ACC112 (cell line): ENCODE measurements around the gene NECTIN3.

ENCODE experiments used
- H2AFZ ChIP-seq: fragments of 200-600 bp; sonication (generic); one replicate; pipeline ENCODE4 v1.6.0; 2017; ENCODE audit warnings: antibody characterized with exemption, low read length; ENCODE audit not compliant: unreplicated experiment
- H3K27ac ChIP-seq: fragments of 200-600 bp; sonication (generic); 2 replicates; pipeline ENCODE4 v1.5.1; 2014; ENCODE audit warnings: low read depth, mild to moderate bottlenecking, antibody characterized with exemption, low read length, moderate library complexity
- H3K27me3 ChIP-seq: fragments of 200-600 bp; sonication (generic); 2 replicates; pipeline ENCODE4 v1.6.1; 2014; ENCODE audit warnings: mild to moderate bottlenecking, antibody characterized with exemption, low read length, moderate library complexity, mixed read lengths; ENCODE audit not compliant: insufficient read depth
- H3K36me3 ChIP-seq: fragments of 200-600 bp; sonication (generic); 2 replicates; pipeline ENCODE4 v1.6.1; 2016; ENCODE audit warnings: mild to moderate bottlenecking, antibody characterized with exemption, low read length, moderate library complexity, mixed read lengths; ENCODE audit not compliant: insufficient read depth
- H3K4me1 ChIP-seq: fragments of 200-600 bp; sonication (generic); one replicate; pipeline ENCODE4 v1.6.1; 2016; ENCODE audit warnings: low read length, mixed read lengths; ENCODE audit not compliant: insufficient read depth, unreplicated experiment, control insufficient read depth
- H3K4me3 ChIP-seq: fragments of 200-600 bp; sonication (generic); 2 replicates; pipeline ENCODE4 v1.5.1; 2014; ENCODE audit warnings: mild to moderate bottlenecking, low read depth, low read length
- H3K79me2 ChIP-seq: fragments of 200-600 bp; sonication (generic); one replicate; pipeline ENCODE4 v1.6.0; 2016; ENCODE audit warnings: low read length; ENCODE audit not compliant: control insufficient read depth, unreplicated experiment, insufficient read depth

NECTIN3 gene

GRCh38 chr3:111152496-111152895 is 80.9 kb downstream of the NECTIN3 start:
- Histone ChIP-seq H3K27me3 (no peaks in the 10 kb centered on the region), H3K27ac (0 out of 2 replicates have a peak overlapping the region, but pooled peaks have one; percentile 5), H3K79me2 (no peaks in the 10 kb centered on the region), H2AFZ (no peak overlapping the region), H3K36me3 (peaks cover 11% of the 10 kb centered on the region; the same call in 1 of the 2 replicates), H3K4me1 (peaks cover 18% of the 10 kb centered on the region), H3K4me3 (no peak overlapping the region)

DNA sequence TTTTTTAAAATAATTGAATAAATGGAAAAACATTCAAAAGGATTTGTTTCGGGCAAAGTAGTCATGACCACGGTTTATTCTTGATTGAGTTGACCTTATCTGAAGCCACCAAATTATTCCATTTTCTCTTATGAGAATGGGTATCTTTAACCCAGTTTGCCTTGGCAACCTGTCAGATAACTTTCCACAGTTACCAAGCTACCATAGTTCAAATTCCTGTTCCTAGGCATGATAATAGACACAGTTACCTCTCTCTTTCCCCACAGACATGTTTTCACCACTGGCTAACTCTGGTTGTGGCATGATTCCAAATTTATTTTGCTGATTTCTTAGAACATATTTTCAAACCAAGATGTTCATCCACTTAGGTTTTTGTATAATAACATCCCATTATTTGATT is 84.9 kb downstream of the NECTIN3 start:
- Histone ChIP-seq H3K27me3 (no peaks in the 10 kb centered on the region), H3K27ac (no peak overlapping the region), H3K79me2 (no peaks in the 10 kb centered on the region), H3K4me3 (no peak overlapping the region), H3K36me3 (peaks cover 30% of the 10 kb centered on the region), H2AFZ (no peak overlapping the region), H3K4me1 (peaks cover 14% of the 10 kb centered on the region)

GRCh38 chr3:111159391-111159790 is 87.8 kb downstream of the NECTIN3 start:
- no peak overlapping the region for H2AFZ ChIP-seq
- no peaks in the 10 kb centered on the region for H3K27me3 ChIP-seq
- no peak overlapping the region for H3K4me3 ChIP-seq
- H3K27ac ChIP-seq = no peak overlapping the region
- no peaks in the 10 kb centered on the region for H3K4me1 ChIP-seq
- H3K79me2 ChIP-seq = no peaks in the 10 kb centered on the region
- peaks cover 28% of the 10 kb centered on the region for H3K36me3 ChIP-seq

GRCh38 chr3:111164621-111165020 is 93.0 kb downstream of the NECTIN3 start:
- Histone ChIP-seq H3K4me1 (no peaks in the 10 kb centered on the region), H3K4me3 (no peak overlapping the region), H3K27me3 (no peaks in the 10 kb centered on the region), H3K36me3 (peaks cover 23% of the 10 kb centered on the region), H3K27ac (no peak overlapping the region), H3K79me2 (no peaks in the 10 kb centered on the region), H2AFZ (no peak overlapping the region)

DNA sequence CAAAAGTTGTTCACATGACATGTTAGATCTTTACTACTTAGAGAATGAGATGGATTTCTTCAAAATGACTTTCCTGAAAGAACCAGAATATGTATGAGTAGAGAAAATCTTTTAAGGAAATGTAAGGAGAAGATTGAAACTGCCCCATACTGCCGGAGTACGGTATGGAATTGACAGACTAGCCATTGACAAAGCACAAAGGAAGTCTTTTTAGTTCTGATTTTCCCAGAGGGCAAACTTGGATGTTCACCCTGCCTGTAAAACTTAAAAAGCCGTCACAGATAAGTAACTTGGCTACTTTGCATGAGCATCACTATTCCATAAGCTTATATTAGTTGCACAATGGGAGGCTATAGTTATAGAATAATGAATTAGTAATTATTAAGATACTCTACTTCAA is 93.8 kb downstream of the NECTIN3 start:
- H3K27ac ChIP-seq = no peak overlapping the region
- no peaks in the 10 kb centered on the region for H3K27me3 ChIP-seq
- no peak overlapping the region for H2AFZ ChIP-seq
- peaks cover 17% of the 10 kb centered on the region for H3K36me3 ChIP-seq
- H3K79me2 ChIP-seq = no peaks in the 10 kb centered on the region
- no peak overlapping the region for H3K4me3 ChIP-seq
- no peaks in the 10 kb centered on the region for H3K4me1 ChIP-seq

- Histone ChIP-seq H3K4me3 (no peak overlapping the region), H3K4me1 (no peaks in the 10 kb centered on the region), H3K36me3 (peaks cover 23% of the 10 kb centered on the region)
These were observed 101.8 kb downstream of the NECTIN3 start for GRCh38 chr3:111173328-111173900.

DNA sequence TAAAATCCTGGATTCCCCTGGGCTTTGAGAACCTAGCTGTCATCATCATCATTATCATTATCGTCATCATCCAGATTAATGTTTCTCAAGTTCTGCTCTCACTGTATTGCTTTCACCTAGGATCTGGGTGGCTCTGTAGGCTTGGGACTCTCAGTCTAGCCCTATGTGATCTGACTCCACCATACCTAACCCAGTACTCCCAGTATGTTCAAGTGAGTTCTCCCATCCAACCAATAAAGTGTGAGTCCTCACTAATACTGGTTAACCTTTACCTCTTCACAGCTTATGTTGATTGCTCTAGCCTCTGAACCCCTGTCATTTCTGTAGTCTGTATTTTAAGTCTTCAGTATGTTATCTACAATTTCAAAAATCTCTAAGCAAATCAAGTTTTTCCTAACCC is 102.3 kb downstream of the NECTIN3 start:
- H3K79me2 ChIP-seq = no peaks in the 10 kb centered on the region
- no peaks in the 10 kb centered on the region for H3K4me1 ChIP-seq
- no peaks in the 10 kb centered on the region for H3K27me3 ChIP-seq
- H3K27ac ChIP-seq = no peak overlapping the region
- H2AFZ ChIP-seq = no peak overlapping the region
- peaks cover 23% of the 10 kb centered on the region for H3K36me3 ChIP-seq
- H3K4me3 ChIP-seq = no peak overlapping the region

More at GRCh38 chr3:111173328-111173900, 101.8 kb downstream of the NECTIN3 start:
- no peaks in the 10 kb centered on the region for H3K27me3 ChIP-seq
- no peak overlapping the region for H3K27ac ChIP-seq
- no peak overlapping the region for H2AFZ ChIP-seq
- no peaks in the 10 kb centered on the region for H3K79me2 ChIP-seq

DNA sequence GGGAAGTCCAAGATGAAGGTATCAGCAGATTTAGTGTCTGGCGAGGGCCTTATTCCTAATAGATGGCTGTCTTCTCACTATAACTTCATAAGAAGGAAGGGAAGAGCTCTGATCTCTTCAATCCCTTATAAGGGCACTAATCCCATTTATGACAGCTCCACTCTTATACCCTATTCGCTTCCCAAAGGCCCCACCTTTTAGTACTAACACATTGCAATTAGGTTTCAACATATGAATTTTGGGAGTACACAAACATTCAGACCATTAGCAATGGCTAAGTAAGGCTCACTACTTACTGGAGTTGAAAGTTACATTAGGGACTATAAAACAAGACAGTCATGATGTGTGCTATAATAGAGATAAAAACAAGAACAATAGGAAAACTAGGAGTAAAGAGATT is 118.9 kb downstream of the NECTIN3 start:
- no peak overlapping the region for H2AFZ ChIP-seq
- H3K27me3 ChIP-seq = no peaks in the 10 kb centered on the region
- H3K4me3 ChIP-seq = no peak overlapping the region
- no peaks in the 10 kb centered on the region for H3K79me2 ChIP-seq
- peaks cover 14% of the 10 kb centered on the region; the same call in 1 of the 2 replicates for H3K36me3 ChIP-seq
- H3K4me1 ChIP-seq = no peaks in the 10 kb centered on the region
- no peak overlapping the region for H3K27ac ChIP-seq

DNA sequence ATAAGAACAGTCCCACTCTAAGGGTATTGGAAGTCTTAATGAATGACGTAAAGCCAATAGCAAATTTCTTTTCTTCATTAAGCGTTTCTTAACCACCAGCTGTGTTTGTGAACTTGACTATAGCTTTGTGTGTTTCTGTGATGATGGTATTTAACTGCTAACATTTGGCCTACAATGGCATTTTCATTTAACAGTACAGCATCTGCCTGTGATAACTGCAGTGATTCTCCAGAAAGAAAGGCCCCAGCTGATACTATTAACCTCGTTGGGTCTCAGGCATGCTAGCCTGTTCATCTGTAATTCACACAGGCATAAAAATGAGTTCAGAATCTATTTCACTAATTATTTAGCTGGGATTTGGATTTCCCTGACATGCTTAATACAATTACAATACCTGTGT is 121.9 kb downstream of the NECTIN3 start:
- no peaks in the 10 kb centered on the region for H3K79me2 ChIP-seq
- peaks cover 8% of the 10 kb centered on the region; the same call in 1 of the 2 replicates for H3K36me3 ChIP-seq
- H3K4me3 ChIP-seq = no peak overlapping the region

GRCh38 chr3:111194048-111194447 is 122.4 kb downstream of the NECTIN3 start:
- Histone ChIP-seq H3K79me2 (no peaks in the 10 kb centered on the region), H3K27ac (no peak overlapping the region), H3K4me1 (no peaks in the 10 kb centered on the region), H3K4me3 (no peak overlapping the region), H3K27me3 (no peaks in the 10 kb centered on the region), H3K36me3 (peaks cover 8% of the 10 kb centered on the region; the same call in 1 of the 2 replicates), H2AFZ (no peak overlapping the region)

More for the DNA sequence above, 121.9 kb downstream of the NECTIN3 start:
- Histone ChIP-seq H3K27me3 (no peaks in the 10 kb centered on the region), H2AFZ (no peak overlapping the region), H3K4me1 (no peaks in the 10 kb centered on the region), H3K27ac (no peak overlapping the region)

DNA sequence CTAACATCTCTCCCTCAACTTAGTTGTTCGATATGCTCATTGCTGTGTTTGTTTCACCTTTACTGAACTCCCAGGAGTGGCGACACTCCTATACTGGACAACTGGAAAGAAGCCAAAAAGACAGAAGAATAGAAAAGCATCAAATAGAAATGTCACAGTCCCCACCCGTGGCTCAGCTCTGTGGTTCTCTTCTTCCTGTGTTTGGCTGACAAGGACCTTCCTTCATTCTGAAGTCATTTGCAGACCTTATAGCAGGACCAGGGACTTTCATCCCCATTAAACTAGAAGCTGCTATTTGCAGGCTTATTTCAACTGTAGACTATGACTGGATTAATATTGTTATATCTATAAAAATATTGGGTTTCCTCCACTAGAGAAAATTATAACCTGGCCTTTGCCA is 125.9 kb downstream of the NECTIN3 start:
- Histone ChIP-seq H3K79me2 (no peaks in the 10 kb centered on the region), H3K36me3 (peaks cover 12% of the 10 kb centered on the region), H3K4me1 (no peaks in the 10 kb centered on the region)

More for the DNA sequence above, 125.9 kb downstream of the NECTIN3 start:
- no peak overlapping the region for H3K4me3 ChIP-seq
- no peak overlapping the region for H3K27ac ChIP-seq
- H3K27me3 ChIP-seq = no peaks in the 10 kb centered on the region
- no peak overlapping the region for H2AFZ ChIP-seq
